ENCODE measurements around the gene KNDC1. TPM values are rescaled to one million over a fixed set of nuclear protein-coding genes. Genes with fewer than 3 reads are reported as not detected.
"Not testable (repeated sequence)": the region's sequence is repeated elsewhere in the genome, so short reads cannot be mapped to it uniquely, and the experiment has no call there.

KNDC1 gene
- total RNA-seq, 2 donors from 2014 or later, result 0.05 to 0.36 TPM

- H3K27me3 Mint-ChIP-seq, result no peaks in the 10 kb centered on the region
- ATAC-seq (no peak), DNase-seq (ENCODE audit: low spot score) (no peak)
- H3K9me3 Mint-ChIP-seq, result no peaks in the 10 kb centered on the region
- no peaks in the 10 kb centered on the region for H3K36me3 Mint-ChIP-seq
- H3K4me3 Mint-ChIP-seq, result no peak overlapping the region
- H3K4me1 Mint-ChIP-seq (ENCODE audit: low read depth in 2 of 2), result no peaks in the 10 kb centered on the region
- H3K27ac Mint-ChIP-seq, result no peak overlapping the region
These were observed 29.4 kb upstream of the KNDC1 start for GRCh38 chr10:133130602-133131001.

GRCh38 chr10:133131053-133131452 lies 29.0 kb upstream of the KNDC1 start:
- Mint-ChIP-seq H3K27me3 (no peaks in the 10 kb centered on the region), H3K9me3 (no peaks in the 10 kb centered on the region), H3K4me1 (ENCODE audit: low read depth in 2 of 2) (no peaks in the 10 kb centered on the region), H3K4me3 (no peak overlapping the region), H3K36me3 (no peaks in the 10 kb centered on the region), H3K27ac (no peak overlapping the region)
- DNase-seq (ENCODE audit: low spot score), result no peak
- ATAC-seq, result no peak

- no peak overlapping the region for H3K4me3 Mint-ChIP-seq
- DNase-seq (ENCODE audit: low spot score) (no peak), ATAC-seq (peak; percentile 3 to 19)
These were observed 28.1 kb upstream of the KNDC1 start for GRCh38 chr10:133131734-133132472.

GRCh38 chr10:133132473-133133291 lies 27.3 kb upstream of the KNDC1 start:
- DNase-seq (ENCODE audit: low spot score) (no peak), ATAC-seq (peak in 1 of 2 donors; percentile 6)
- no peaks in the 10 kb centered on the region for H3K4me1 Mint-ChIP-seq (ENCODE audit: low read depth in 2 of 2)
- no peak overlapping the region for H3K4me3 Mint-ChIP-seq
- no peak overlapping the region for H3K27ac Mint-ChIP-seq
- H3K36me3 Mint-ChIP-seq, result no peaks in the 10 kb centered on the region
- H3K9me3 Mint-ChIP-seq, result no peaks in the 10 kb centered on the region
- H3K27me3 Mint-ChIP-seq, result no peaks in the 10 kb centered on the region

More at GRCh38 chr10:133131734-133132472, 28.1 kb upstream of the KNDC1 start:
- H3K36me3 Mint-ChIP-seq, result no peaks in the 10 kb centered on the region
- no peak overlapping the region for H3K27ac Mint-ChIP-seq
- no peaks in the 10 kb centered on the region for H3K27me3 Mint-ChIP-seq
- no peaks in the 10 kb centered on the region for H3K4me1 Mint-ChIP-seq (ENCODE audit: low read depth in 2 of 2)
- H3K9me3 Mint-ChIP-seq, result no peaks in the 10 kb centered on the region

DNA sequence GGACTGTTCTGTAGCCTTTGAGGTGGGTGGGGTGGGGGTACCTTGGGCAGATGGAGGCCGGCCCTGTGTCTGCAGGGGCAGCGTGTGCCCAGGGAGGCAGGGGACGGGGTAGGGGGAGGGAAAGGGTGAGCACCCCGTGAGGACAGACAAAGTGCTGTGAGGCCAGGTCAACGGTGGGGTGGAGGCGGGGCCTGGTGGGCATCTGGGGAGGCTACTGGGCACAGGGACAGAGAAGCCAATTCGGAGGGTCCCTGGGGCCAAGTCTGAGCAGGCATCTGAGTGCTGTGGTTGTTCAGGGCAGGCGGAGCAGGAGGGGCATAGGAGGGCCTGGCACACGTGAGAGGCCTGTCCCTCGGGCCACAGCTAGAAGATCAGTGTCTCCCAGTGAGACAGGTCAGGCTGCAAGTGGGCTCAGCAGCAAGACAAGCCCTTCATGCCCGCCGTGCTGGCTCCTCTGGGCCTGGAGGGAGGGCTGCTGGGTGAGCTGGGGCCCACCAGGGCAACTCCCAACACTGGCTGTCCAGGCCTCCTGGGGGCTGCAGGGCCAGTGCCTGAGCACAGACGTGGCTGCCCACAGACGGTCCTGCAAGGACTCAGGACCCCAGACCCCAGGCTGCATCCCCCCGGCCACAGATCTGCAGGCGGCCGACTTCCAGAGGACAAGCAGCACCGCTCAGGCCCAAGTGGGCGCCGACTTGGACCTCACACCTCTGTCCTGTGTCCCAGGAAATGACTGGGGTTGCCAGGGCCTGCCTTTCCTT lies 26.4 kb upstream of the KNDC1 start:
- Mint-ChIP-seq H3K4me3 (no peak overlapping the region), H3K36me3 (no peaks in the 10 kb centered on the region), H3K4me1 (ENCODE audit: low read depth in 2 of 2) (no peaks in the 10 kb centered on the region), H3K27me3 (no peaks in the 10 kb centered on the region), H3K9me3 (no peaks in the 10 kb centered on the region), H3K27ac (no peak overlapping the region)
- ATAC-seq (peak in 1 of 2 donors; percentile 37), DNase-seq (ENCODE audit: low spot score) (no peak)

- Mint-ChIP-seq H3K27me3 (no peaks in the 10 kb centered on the region), H3K9me3 (no peaks in the 10 kb centered on the region), H3K4me3 (no peak overlapping the region), H3K4me1 (ENCODE audit: low read depth in 2 of 2) (no peaks in the 10 kb centered on the region), H3K36me3 (no peaks in the 10 kb centered on the region), H3K27ac (no peak overlapping the region)
- peak; percentile 26 to 34 for ATAC-seq
- DNase-seq (ENCODE audit: low spot score), result no peak
These were observed 25.5 kb upstream of the KNDC1 start for GRCh38 chr10:133134411-133135115.

DNA sequence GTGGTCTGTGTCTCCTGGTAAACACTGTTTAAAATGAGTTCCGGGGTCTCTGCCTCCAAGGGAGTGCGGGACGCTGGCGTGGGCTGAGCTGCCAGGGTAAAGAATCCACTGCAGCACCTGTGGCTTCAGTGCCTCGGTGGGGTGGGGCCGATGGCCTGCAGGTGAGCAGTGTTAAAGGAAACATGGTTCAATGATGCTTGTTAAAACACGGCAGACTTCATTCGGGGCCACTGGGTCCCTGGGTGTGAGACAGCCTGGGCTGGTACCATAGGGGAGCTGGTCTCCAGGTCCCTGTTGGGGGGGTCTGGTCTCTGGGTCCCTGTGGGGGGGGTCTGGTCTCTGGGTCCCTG lies 24.9 kb upstream of the KNDC1 start:
- H3K27ac Mint-ChIP-seq, result no peak overlapping the region
- H3K9me3 Mint-ChIP-seq, result no peaks in the 10 kb centered on the region
- H3K4me3 Mint-ChIP-seq, result no peak overlapping the region
- no peak for DNase-seq (ENCODE audit: low spot score)
- no peaks in the 10 kb centered on the region for H3K36me3 Mint-ChIP-seq
- H3K27me3 Mint-ChIP-seq, result no peaks in the 10 kb centered on the region
- no peaks in the 10 kb centered on the region for H3K4me1 Mint-ChIP-seq (ENCODE audit: low read depth in 2 of 2)
- no peak for ATAC-seq

DNA sequence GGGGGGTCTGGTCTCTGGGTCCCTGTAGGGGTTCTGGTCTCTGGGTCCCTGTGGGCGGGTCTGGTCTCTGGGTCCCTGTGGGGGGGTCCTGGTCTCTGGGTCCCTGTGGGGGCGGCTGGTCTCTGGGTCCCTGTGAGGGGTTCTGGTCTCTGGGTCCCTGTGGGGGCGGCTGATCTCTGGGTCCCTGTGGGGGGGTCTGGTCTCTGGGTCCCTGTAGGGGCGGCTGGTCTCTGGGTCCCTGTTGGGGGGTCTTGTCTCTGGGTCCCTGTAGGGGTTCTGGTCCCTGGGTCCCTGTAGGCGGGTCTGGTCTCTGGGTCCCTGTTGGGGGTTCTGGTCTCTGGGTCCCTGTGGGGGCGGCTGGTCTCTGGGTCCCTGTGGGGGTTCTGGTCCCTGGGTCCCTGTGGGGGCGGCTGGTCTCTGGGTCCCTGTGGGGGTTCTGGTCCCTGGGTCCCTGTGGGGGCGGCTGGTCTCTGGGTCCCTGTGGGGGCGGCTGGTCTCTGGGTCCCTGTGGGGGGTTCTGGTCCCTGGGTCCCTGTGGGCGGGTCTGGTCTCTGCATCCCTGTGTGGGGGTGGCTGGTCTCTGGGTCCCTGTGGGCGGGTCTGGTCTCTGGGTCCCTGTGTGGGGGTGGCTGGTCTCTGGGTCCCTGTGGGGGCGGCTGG lies 22.4 kb upstream of the KNDC1 start:
- H3K27me3 Mint-ChIP-seq; H3K27ac Mint-ChIP-seq; DNase-seq (ENCODE audit: low spot score); H3K36me3 Mint-ChIP-seq; ATAC-seq; H3K4me3 Mint-ChIP-seq; H3K9me3 Mint-ChIP-seq; H3K4me1 Mint-ChIP-seq (ENCODE audit: low read depth in 2 of 2): not testable (repeated sequence)

- H3K4me1 Mint-ChIP-seq (ENCODE audit: low read depth in 2 of 2), result peaks cover 2 to 11% of the 10 kb centered on the region in 2 donors
- H3K4me3 Mint-ChIP-seq, result no peak overlapping the region
- H3K27me3 Mint-ChIP-seq, result peaks cover 3% of the 10 kb centered on the region in 2 donors
- H3K36me3 Mint-ChIP-seq, result no peaks in the 10 kb centered on the region
- ATAC-seq, result peak in 1 of 2 donors; percentile 18
- DNase-seq (ENCODE audit: low spot score), result no peak
- H3K27ac Mint-ChIP-seq, result no peak overlapping the region
- H3K9me3 Mint-ChIP-seq, result no peaks in the 10 kb centered on the region
These were observed 20.4 kb upstream of the KNDC1 start for GRCh38 chr10:133139551-133140065.

GRCh38 chr10:133140417-133141143 lies 19.4 kb upstream of the KNDC1 start:
- H3K27ac Mint-ChIP-seq, result no peak overlapping the region

GRCh38 chr10:133141144-133141957 lies 18.7 kb upstream of the KNDC1 start:
- Mint-ChIP-seq H3K4me1 (ENCODE audit: low read depth in 2 of 2) (peaks cover 2 to 11% of the 10 kb centered on the region in 2 donors), H3K27me3 (peaks cover 12 to 15% of the 10 kb centered on the region in 2 donors), H3K36me3 (no peaks in the 10 kb centered on the region), H3K27ac (no peak overlapping the region), H3K4me3 (no peak overlapping the region), H3K9me3 (no peaks in the 10 kb centered on the region)
- ATAC-seq, result peak; percentile 15 to 28
- no peak for DNase-seq (ENCODE audit: low spot score)

More at GRCh38 chr10:133140417-133141143, 19.4 kb upstream of the KNDC1 start:
- DNase-seq (ENCODE audit: low spot score), result no peak
- Mint-ChIP-seq H3K27me3 (peaks cover 9 to 12% of the 10 kb centered on the region in 2 donors), H3K9me3 (no peaks in the 10 kb centered on the region), H3K4me3 (no peak overlapping the region), H3K36me3 (no peaks in the 10 kb centered on the region), H3K4me1 (ENCODE audit: low read depth in 2 of 2) (peaks cover 2 to 11% of the 10 kb centered on the region in 2 donors)
- no peak for ATAC-seq

- Mint-ChIP-seq H3K4me3 (no peak overlapping the region), H3K36me3 (peaks cover 4% of the 10 kb centered on the region), H3K27ac (no peak overlapping the region), H3K4me1 (ENCODE audit: low read depth in 2 of 2) (peaks cover 2 to 11% of the 10 kb centered on the region in 2 donors), H3K27me3 (peaks cover 18 to 21% of the 10 kb centered on the region in 2 donors), H3K9me3 (no peaks in the 10 kb centered on the region)
- DNase-seq (ENCODE audit: low spot score), result no peak
- peak in 1 of 2 donors; percentile 15 for ATAC-seq
These were observed 18.1 kb upstream of the KNDC1 start for GRCh38 chr10:133141958-133142340.
